BLaER1 treated with 17β-estradiol and CSF1 and Interleukin-3, amounts not matched to agents 10 nM and 100 nM (cell line): ENCODE results near the gene KRT13.
A peak's percentile ranks its signal among the peaks of the same experiment; 100 is the strongest.

Experiments
- H3K27ac ChIP-seq, 11 experiments: shearing (Covaris generic); formaldehyde crosslinking; 2 replicates each; pipeline ENCODE4 v1.8.1; 2022
- H3K27me3 ChIP-seq, 11 experiments: shearing (Covaris generic); formaldehyde crosslinking; 2 replicates each; pipeline ENCODE4 v1.8.1; 2022
- H3K36me3 ChIP-seq, 11 experiments: shearing (Covaris generic); formaldehyde crosslinking; 2 replicates each; pipeline ENCODE4 v1.8.1; 2022
- H3K4me1 ChIP-seq, 10 experiments: shearing (Covaris generic); formaldehyde crosslinking; 2 replicates each; pipeline ENCODE4 v1.8.1; 2022
- H3K4me2 ChIP-seq, 11 experiments: shearing (Covaris generic); formaldehyde crosslinking; 2 replicates each; pipeline ENCODE4 v1.8.1; 2022
- H3K4me3 ChIP-seq, 10 experiments: shearing (Covaris generic); formaldehyde crosslinking; 2 replicates each; pipeline ENCODE4 v1.8.1; 2022
- H3K9ac ChIP-seq, 11 experiments: shearing (Covaris generic); formaldehyde crosslinking; 2 replicates each; pipeline ENCODE4 v1.8.1; 2022
- H3K9me3 ChIP-seq, 11 experiments: shearing (Covaris generic); formaldehyde crosslinking; replicated peaks in 1 of 11; 2 replicates each; pipeline ENCODE4 v1.8.1; 2022
- H4K20me1 ChIP-seq, 11 experiments: shearing (Covaris generic); formaldehyde crosslinking; 2 replicates each; pipeline ENCODE4 v1.8.1; 2022
- Cebpa-rat ChIP-seq, 11 experiments: shearing (Covaris generic); IDR thresholded peaks; 2 replicates each; pipeline ENCODE4 v1.8.1; 2022

KRT13 gene

GRCh38 chr17:41492351-41492750, 13.1 kb downstream of the KRT13 start:
- Histone ChIP-seq H3K27ac (peak overlapping the region in 3 of 11 experiments; percentile 18 to 40 (median 21); a peak in 5 of 22 replicates), H3K36me3 (no peaks in the 10 kb centered on the region), H3K27me3 (no peaks in the 10 kb centered on the region), H3K4me1 (peaks cover 13 to 61% (median 32%) of the 10 kb centered on the region in 10 experiments), H4K20me1 (no peaks in the 10 kb centered on the region), H3K9me3 (no peaks in the 10 kb centered on the region), H3K4me2 (peak overlapping the region in 5 of 11 experiments; percentile 23 to 63 (median 52); a peak in 10 of 22 replicates), H3K9ac (no peak overlapping the region), H3K4me3 (no peak overlapping the region)
- TF ChIP-seq Cebpa-rat (IDR thresholded peaks at IDR 0.05): no peak

- Histone ChIP-seq H4K20me1 (no peaks in the 10 kb centered on the region), H3K9ac (no peak overlapping the region), H3K4me1 (peaks cover 4 to 53% (median 23%) of the 10 kb centered on the region in 10 experiments; a peak in 17 of 20 replicates), H3K27me3 (no peaks in the 10 kb centered on the region), H3K4me2 (peak overlapping the region in 2 of 11 experiments; percentile 53 to 63; a peak in 3 of 22 replicates), H3K4me3 (no peak overlapping the region), H3K36me3 (no peaks in the 10 kb centered on the region), H3K9me3 (no peaks in the 10 kb centered on the region), H3K27ac (no peak overlapping the region; a peak in 2 of 22 replicates)
- TF ChIP-seq Cebpa-rat (IDR thresholded peaks at IDR 0.05): no peak
Observed at GRCh38 chr17:41491476-41491875, 13.9 kb downstream of the KRT13 start.

GRCh38 chr17:41490000-41490990, 15.1 kb downstream of the KRT13 start:
- Histone ChIP-seq H3K4me3 (no peak overlapping the region), H4K20me1 (no peaks in the 10 kb centered on the region), H3K9ac (peak overlapping the region in 2 of 11 experiments; percentile 7 to 50; a peak in 3 of 22 replicates), H3K27ac (peak overlapping the region in 4 of 11 experiments; percentile 6 to 71 (median 62); a peak in 7 of 22 replicates), H3K27me3 (no peaks in the 10 kb centered on the region), H3K9me3 (no peaks in the 10 kb centered on the region), H3K4me2 (peak overlapping the region in 10 of 11 experiments; percentile 12 to 79 (median 52); a peak in 17 of 22 replicates), H3K4me1 (peaks cover 4 to 49% (median 20%) of the 10 kb centered on the region in 10 experiments; a peak in 16 of 20 replicates), H3K36me3 (no peaks in the 10 kb centered on the region)
- TF ChIP-seq Cebpa-rat (IDR thresholded peaks at IDR 0.05): no peak

- peak within 1 kb of the TSS in 4 of 11 experiments; percentile 6 to 71 (median 62); a peak in 7 of 22 replicates for H3K27ac ChIP-seq
- no peak for TF ChIP-seq Cebpa-rat (IDR thresholded peaks at IDR 0.05)
- no peaks in the 10 kb centered on the region for H3K36me3 ChIP-seq
- H3K27me3 ChIP-seq: no peaks in the 10 kb centered on the region
- no peaks in the 10 kb centered on the region for H3K9me3 ChIP-seq
- peaks cover 4 to 45% (median 16%) of the 10 kb centered on the region in 10 experiments; a peak in 16 of 20 replicates for H3K4me1 ChIP-seq
- no peak within 1 kb of the TSS for H3K4me3 ChIP-seq
- peak within 1 kb of the TSS in 2 of 11 experiments; percentile 7 to 50; a peak in 3 of 22 replicates for H3K9ac ChIP-seq
- peak within 1 kb of the TSS in 10 of 11 experiments; percentile 12 to 79 (median 52); a peak in 17 of 22 replicates for H3K4me2 ChIP-seq
- H4K20me1 ChIP-seq: no peaks in the 10 kb centered on the region
Observed at GRCh38 chr17:41489531-41489930, 15.9 kb downstream of the KRT13 start, which contains the start of gene KRT36. KRT36 (minus strand) TSS chr17:41489910; CDS start chr17:41489864, 46 bp downstream.

- H3K36me3 ChIP-seq: no peaks in the 10 kb centered on the region
- no peak overlapping the region for H3K4me2 ChIP-seq
- no peak for TF ChIP-seq Cebpa-rat (IDR thresholded peaks at IDR 0.05)
- H3K4me3 ChIP-seq: no peak overlapping the region
- H3K4me1 ChIP-seq: peaks cover 4 to 28% (median 11%) of the 10 kb centered on the region in 10 experiments; a peak in 16 of 20 replicates
- H3K27ac ChIP-seq: no peak overlapping the region
- H3K9ac ChIP-seq: no peak overlapping the region
- no peaks in the 10 kb centered on the region for H4K20me1 ChIP-seq
- no peaks in the 10 kb centered on the region for H3K27me3 ChIP-seq
- no peaks in the 10 kb centered on the region for H3K9me3 ChIP-seq
Observed at GRCh38 chr17:41486809-41487530, 18.4 kb downstream of the KRT13 start.

- Histone ChIP-seq H3K27ac (no peak overlapping the region), H4K20me1 (no peaks in the 10 kb centered on the region), H3K4me3 (no peak overlapping the region), H3K4me2 (no peak overlapping the region), H3K9me3 (no peaks in the 10 kb centered on the region), H3K36me3 (no peaks in the 10 kb centered on the region), H3K27me3 (no peaks in the 10 kb centered on the region), H3K4me1 (peaks cover 4 to 21% (median 11%) of the 10 kb centered on the region in 10 experiments; a peak in 16 of 20 replicates), H3K9ac (no peak overlapping the region)
- TF ChIP-seq Cebpa-rat (IDR thresholded peaks at IDR 0.05): no peak
Observed at GRCh38 chr17:41486316-41486715, 19.1 kb downstream of the KRT13 start.

GRCh38 chr17:41484920-41485904, 20.2 kb downstream of the KRT13 start:
- no peak overlapping the region for H3K27ac ChIP-seq
- no peak overlapping the region for H3K9ac ChIP-seq
- no peak overlapping the region for H3K4me3 ChIP-seq
- H3K9me3 ChIP-seq: no peaks in the 10 kb centered on the region
- H3K4me1 ChIP-seq: peaks cover 3 to 14% (median 8%) of the 10 kb centered on the region in 10 experiments; a peak in 16 of 20 replicates
- H3K27me3 ChIP-seq: no peaks in the 10 kb centered on the region
- TF ChIP-seq Cebpa-rat (IDR thresholded peaks at IDR 0.05): no peak
- no peaks in the 10 kb centered on the region for H3K36me3 ChIP-seq
- no peak overlapping the region for H3K4me2 ChIP-seq
- no peaks in the 10 kb centered on the region for H4K20me1 ChIP-seq
